ENCODE measurements around the gene EPPIN. TPM values are rescaled to one million over a fixed set of nuclear protein-coding genes. Genes with fewer than 3 reads are reported as not detected.

EPPIN gene
- total and polyA plus RNA-seq, 2 donors (not counting 3 experiments of a cell fraction or from before 2014, with no cell fraction given): not detected

DNA sequence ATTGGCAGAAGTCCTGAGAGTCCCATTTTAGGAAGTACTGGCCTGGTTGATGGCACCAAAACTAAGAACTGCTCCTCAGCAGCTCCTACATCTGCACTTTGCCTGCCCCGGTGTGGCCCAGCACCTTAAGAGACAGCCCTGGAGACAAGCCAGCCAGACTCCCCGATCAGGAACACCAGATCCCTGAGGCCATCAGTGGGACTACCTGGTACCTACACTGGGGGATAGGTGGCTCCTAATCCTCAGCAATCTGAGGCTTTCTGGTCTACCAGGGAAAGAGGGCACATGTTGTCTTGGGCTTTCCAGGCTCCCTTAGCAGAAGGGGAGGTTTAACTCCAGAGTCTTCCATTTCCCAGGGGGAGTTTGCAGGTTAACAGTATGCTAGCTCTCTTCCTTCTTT is 7.8 kb downstream of the EPPIN start, which contains the start of gene WFDC6:
TSS of gene WFDC6 (minus strand) at position 101 of the 400 bp plus-strand sequence. CDS start at position 26, 75 bp downstream.
- ChIA-PET CTCF (interaction anchor here (1.3 kb wide), 1 partner anchor 232 kb away, joined by 5 read pairs; no protein-coding TSS in a partner anchor), POLR2A (no interaction called here)
- BruUV-seq (replicated peaks): no TSS peak
- no peak within 1 kb of the TSS for H2AFZ ChIP-seq (ENCODE audit: low read depth, low read length)
- TF ChIP-seq MYC (IDR thresholded peaks at IDR 0.05; ENCODE audit: low read depth, low read length) (no peak), POLR2A (IDR thresholded peaks at IDR 0.05; ENCODE audit: low read depth, low read length) (no peak), POLR2AphosphoS5 (IDR thresholded peaks at IDR 0.05; ENCODE audit: insufficient read depth, low read depth, low read length) (no peak), GATA2 (IDR thresholded peaks at IDR 0.05; ENCODE audit: insufficient read depth, insufficient read length, low read depth, low read length) (no peak), EZH2 (IDR thresholded peaks at IDR 0.05; ENCODE audit: borderline replicate concordance, low read depth, low read length, severe bottlenecking) (no peak), FOS (IDR thresholded peaks at IDR 0.05; ENCODE audit: borderline replicate concordance, insufficient read depth, low read length) (no peak)
- TF ChIP-seq, protein P1, sequence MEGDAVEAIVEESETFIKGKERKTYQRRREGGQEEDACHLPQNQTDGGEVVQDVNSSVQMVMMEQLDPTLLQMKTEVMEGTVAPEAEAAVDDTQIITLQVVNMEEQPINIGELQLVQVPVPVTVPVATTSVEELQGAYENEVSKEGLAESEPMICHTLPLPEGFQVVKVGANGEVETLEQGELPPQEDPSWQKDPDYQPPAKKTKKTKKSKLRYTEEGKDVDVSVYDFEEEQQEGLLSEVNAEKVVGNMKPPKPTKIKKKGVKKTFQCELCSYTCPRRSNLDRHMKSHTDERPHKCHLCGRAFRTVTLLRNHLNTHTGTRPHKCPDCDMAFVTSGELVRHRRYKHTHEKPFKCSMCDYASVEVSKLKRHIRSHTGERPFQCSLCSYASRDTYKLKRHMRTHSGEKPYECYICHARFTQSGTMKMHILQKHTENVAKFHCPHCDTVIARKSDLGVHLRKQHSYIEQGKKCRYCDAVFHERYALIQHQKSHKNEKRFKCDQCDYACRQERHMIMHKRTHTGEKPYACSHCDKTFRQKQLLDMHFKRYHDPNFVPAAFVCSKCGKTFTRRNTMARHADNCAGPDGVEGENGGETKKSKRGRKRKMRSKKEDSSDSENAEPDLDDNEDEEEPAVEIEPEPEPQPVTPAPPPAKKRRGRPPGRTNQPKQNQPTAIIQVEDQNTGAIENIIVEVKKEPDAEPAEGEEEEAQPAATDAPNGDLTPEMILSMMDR (IDR thresholded peaks at IDR 0.05; ENCODE audit: extremely low read depth in 1 of 2, insufficient read depth in 1 of 2, low read depth in 1 of 2, low read length in 2 of 2): no peak
- dilution Hi-C loops (cut with MboI; ENCODE audit: extremely low pct_ligation_motif_present, low sequenced_read_pairs): no loop called here
- H3K9me3 ChIP-seq (replicated peaks; ENCODE audit: control insufficient read depth, insufficient read depth, low read length): no peaks in the 10 kb centered on the region
- H3K79me2 ChIP-seq (ENCODE audit: control insufficient read depth, insufficient read depth, low read length): no peaks in the 10 kb centered on the region
- FAIRE-seq (no peak), DNase-seq (ENCODE audit: low read depth, low spot score) (no peak)
- H3K4me1 ChIP-seq (ENCODE audit: control insufficient read depth, extremely low read depth, insufficient read depth, low read length): no peaks in the 10 kb centered on the region
- H3K4me3 ChIP-seq (replicated peaks in 1 of 3; ENCODE audit: insufficient read depth in 1 of 3, low read depth in 1 of 3, low read length in 3 of 3): no peak within 1 kb of the TSS
- H3K27me3 ChIP-seq (ENCODE audit: control insufficient read depth in 2 of 2, insufficient read depth in 2 of 2, low read length in 2 of 2): no peaks in the 10 kb centered on the region
- no peaks in the 10 kb centered on the region for H4K20me1 ChIP-seq (replicated peaks; ENCODE audit: control insufficient read depth, extremely low read depth, insufficient read depth, low read length)
- H3K27ac ChIP-seq (ENCODE audit: insufficient read depth, low read depth, low read length): no peak within 1 kb of the TSS
- no peaks in the 10 kb centered on the region for H3K36me3 ChIP-seq (ENCODE audit: control insufficient read depth in 2 of 2, extremely low read depth in 1 of 2, insufficient read depth in 2 of 2, low read length in 2 of 2)
- H3K9me1 ChIP-seq (replicated peaks; ENCODE audit: control insufficient read depth, extremely low read depth, insufficient read depth, low read length): no peaks in the 10 kb centered on the region
- no peak within 1 kb of the TSS for H3K4me2 ChIP-seq (ENCODE audit: insufficient read depth, low read length)
- intact Hi-C loops (cut with micrococcal nuclease): no loop called here
- no peak within 1 kb of the TSS for H3K9ac ChIP-seq (replicated peaks; ENCODE audit: extremely low read depth, insufficient read depth, low read length)

All from endothelial cell of umbilical vein (primary cell).